ENCODE measurements around the gene HMGXB3.

Gene HMGXB3

GRCh38 chr5:150017226-150018005, 16.9 kb downstream of the HMGXB3 start:
- Histone ChIP-seq H2AFZ (ENCODE audit: low read length) (no peak overlapping the region), H3K4me2 (ENCODE audit: low read depth, low read length) (no peak overlapping the region), H4K20me1 (ENCODE audit: insufficient read depth, low read length) (no peaks in the 10 kb centered on the region), H3K4me3 (ENCODE audit: low read length) (no peak overlapping the region), H3K36me3 (replicated peaks; ENCODE audit: insufficient read depth, low read length) (peaks cover 34% of the 10 kb centered on the region), H3K4me1 (ENCODE audit: low read length) (peaks cover 45% of the 10 kb centered on the region), H3K9me3 (replicated peaks; ENCODE audit: insufficient read depth, low read length) (no peaks in the 10 kb centered on the region), H3K9ac (ENCODE audit: low read length) (no peak overlapping the region), H3K79me2 (ENCODE audit: low read length) (peaks cover 50% of the 10 kb centered on the region), H3F3A (ENCODE audit: insufficient read depth, low read length) (peaks cover 26% of the 10 kb centered on the region), H3K27me3 (replicated peaks; ENCODE audit: insufficient read depth, low read length) (no peaks in the 10 kb centered on the region), H3K9me2 (replicated peaks; ENCODE audit: insufficient read depth, low read length) (no peaks in the 10 kb centered on the region), H3K27ac (ENCODE audit: low read length) (no peak overlapping the region)
- no peak for DNase-seq
- TF ChIP-seq EZH2phosphoT487 (IDR thresholded peaks at IDR 0.05; ENCODE audit: low read length) (no peak), EZH2 (optimal IDR thresholded peaks at IDR 0.05; ENCODE audit: low read depth, low read length) (no peak)
- TF ChIP-seq, protein P1, sequence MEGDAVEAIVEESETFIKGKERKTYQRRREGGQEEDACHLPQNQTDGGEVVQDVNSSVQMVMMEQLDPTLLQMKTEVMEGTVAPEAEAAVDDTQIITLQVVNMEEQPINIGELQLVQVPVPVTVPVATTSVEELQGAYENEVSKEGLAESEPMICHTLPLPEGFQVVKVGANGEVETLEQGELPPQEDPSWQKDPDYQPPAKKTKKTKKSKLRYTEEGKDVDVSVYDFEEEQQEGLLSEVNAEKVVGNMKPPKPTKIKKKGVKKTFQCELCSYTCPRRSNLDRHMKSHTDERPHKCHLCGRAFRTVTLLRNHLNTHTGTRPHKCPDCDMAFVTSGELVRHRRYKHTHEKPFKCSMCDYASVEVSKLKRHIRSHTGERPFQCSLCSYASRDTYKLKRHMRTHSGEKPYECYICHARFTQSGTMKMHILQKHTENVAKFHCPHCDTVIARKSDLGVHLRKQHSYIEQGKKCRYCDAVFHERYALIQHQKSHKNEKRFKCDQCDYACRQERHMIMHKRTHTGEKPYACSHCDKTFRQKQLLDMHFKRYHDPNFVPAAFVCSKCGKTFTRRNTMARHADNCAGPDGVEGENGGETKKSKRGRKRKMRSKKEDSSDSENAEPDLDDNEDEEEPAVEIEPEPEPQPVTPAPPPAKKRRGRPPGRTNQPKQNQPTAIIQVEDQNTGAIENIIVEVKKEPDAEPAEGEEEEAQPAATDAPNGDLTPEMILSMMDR (IDR thresholded peaks at IDR 0.05; ENCODE audit: low read length), result no peak

DNA sequence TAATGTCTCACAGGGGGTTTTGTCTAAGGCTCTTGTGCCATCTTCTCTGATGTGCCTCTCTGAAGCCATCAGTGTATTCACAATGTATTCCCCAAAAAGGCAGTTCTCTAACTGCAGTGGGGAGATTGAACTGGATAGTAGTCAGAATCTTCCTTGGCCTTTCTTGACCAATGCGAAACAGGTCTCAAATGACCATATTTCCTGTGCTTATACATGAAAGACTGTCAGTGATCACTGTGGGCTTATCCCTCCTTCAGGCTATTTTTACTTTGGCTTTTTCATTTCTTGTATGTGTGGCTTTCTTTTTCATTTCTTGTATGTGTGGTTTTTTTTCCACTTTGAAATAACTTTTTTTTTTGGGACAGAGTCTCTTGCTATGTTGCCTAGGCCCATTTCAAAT, 19.7 kb downstream of the HMGXB3 start:
- Histone ChIP-seq H3K9me2 (replicated peaks; ENCODE audit: insufficient read depth, low read length) (no peaks in the 10 kb centered on the region), H3F3A (ENCODE audit: insufficient read depth, low read length) (peaks cover 29% of the 10 kb centered on the region), H3K27me3 (replicated peaks; ENCODE audit: insufficient read depth, low read length) (no peaks in the 10 kb centered on the region), H3K9me3 (replicated peaks; ENCODE audit: insufficient read depth, low read length) (no peaks in the 10 kb centered on the region), H3K4me3 (ENCODE audit: low read length) (no peak overlapping the region), H3K27ac (ENCODE audit: low read length) (peak overlapping the region; percentile 67), H3K36me3 (replicated peaks; ENCODE audit: insufficient read depth, low read length) (peaks cover 17% of the 10 kb centered on the region; the same call in 1 of the 2 replicates), H3K4me1 (ENCODE audit: low read length) (peaks cover 51% of the 10 kb centered on the region), H4K20me1 (ENCODE audit: insufficient read depth, low read length) (no peaks in the 10 kb centered on the region), H3K4me2 (ENCODE audit: low read depth, low read length) (peak overlapping the region; percentile 58; the same call in 1 of the 2 replicates), H3K9ac (ENCODE audit: low read length) (peak overlapping the region; percentile 6; the same call in 1 of the 2 replicates), H3K79me2 (ENCODE audit: low read length) (peaks cover 46% of the 10 kb centered on the region), H2AFZ (ENCODE audit: low read length) (no peak overlapping the region)
- peak; percentile 48 for DNase-seq
- no peak for TF ChIP-seq EZH2phosphoT487 (IDR thresholded peaks at IDR 0.05; ENCODE audit: low read length)
- TF ChIP-seq, protein P1 (IDR thresholded peaks at IDR 0.05; ENCODE audit: low read length), result no peak
- no peak for TF ChIP-seq EZH2 (optimal IDR thresholded peaks at IDR 0.05; ENCODE audit: low read depth, low read length)

DNA sequence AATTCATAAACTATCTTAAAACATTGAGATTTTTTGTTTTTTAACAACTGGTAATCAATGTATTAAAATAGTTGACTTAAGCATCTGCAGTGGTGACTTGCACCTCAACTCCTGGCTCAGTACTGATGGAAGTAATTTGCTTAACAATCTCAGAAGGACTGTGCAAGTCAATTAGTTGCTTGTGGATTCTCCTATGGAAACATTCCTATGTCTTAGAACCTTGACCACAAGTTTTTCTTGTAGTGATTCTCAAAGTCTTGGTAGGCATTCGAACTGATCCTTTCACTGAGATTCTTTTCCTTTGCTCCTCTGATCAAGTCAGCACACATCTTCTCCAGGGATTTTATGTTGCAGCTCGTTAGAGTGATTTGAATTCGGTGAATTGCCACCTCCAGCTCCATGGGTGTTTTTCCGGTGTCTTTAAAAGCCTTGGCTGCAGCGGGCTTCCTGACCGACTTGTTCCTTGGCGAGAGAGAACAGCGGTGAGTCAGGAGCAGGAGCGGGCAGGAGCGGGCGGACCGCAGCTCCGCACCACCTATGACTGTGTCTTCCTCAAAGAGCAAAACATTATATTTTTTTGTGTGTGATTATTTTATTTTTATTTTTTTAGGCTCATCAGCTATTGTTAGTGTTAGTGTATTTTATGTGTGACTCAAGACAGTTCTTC, 21.1 kb downstream of the HMGXB3 start:
- peaks cover 43% of the 10 kb centered on the region for H3K79me2 ChIP-seq (ENCODE audit: low read length)
- no peak overlapping the region for H2AFZ ChIP-seq (ENCODE audit: low read length)
- TF ChIP-seq EZH2phosphoT487 (IDR thresholded peaks at IDR 0.05; ENCODE audit: low read length), result no peak
- TF ChIP-seq, protein P1 (IDR thresholded peaks at IDR 0.05; ENCODE audit: low read length), result no peak
- TF ChIP-seq EZH2 (optimal IDR thresholded peaks at IDR 0.05; ENCODE audit: low read depth, low read length), result no peak
- no peak overlapping the region for H3K4me3 ChIP-seq (ENCODE audit: low read length)
- H3K9me2 ChIP-seq (replicated peaks; ENCODE audit: insufficient read depth, low read length), result no peaks in the 10 kb centered on the region
- peaks cover 51% of the 10 kb centered on the region for H3K4me1 ChIP-seq (ENCODE audit: low read length)
- H3K27me3 ChIP-seq (replicated peaks; ENCODE audit: insufficient read depth, low read length), result no peaks in the 10 kb centered on the region
- no peaks in the 10 kb centered on the region for H3K9me3 ChIP-seq (replicated peaks; ENCODE audit: insufficient read depth, low read length)
- H3K4me2 ChIP-seq (ENCODE audit: low read depth, low read length), result peak overlapping the region; percentile 58; the same call in 1 of the 2 replicates
- DNase-seq, result no peak
- H3K9ac ChIP-seq (ENCODE audit: low read length), result peak overlapping the region; percentile 33; the same call in 1 of the 2 replicates
- peaks cover 16% of the 10 kb centered on the region; the same call in 1 of the 2 replicates for H3K36me3 ChIP-seq (replicated peaks; ENCODE audit: insufficient read depth, low read length)
- H3K27ac ChIP-seq (ENCODE audit: low read length), result peak overlapping the region; percentile 67; the same call in 1 of the 2 replicates
- H4K20me1 ChIP-seq (ENCODE audit: insufficient read depth, low read length), result no peaks in the 10 kb centered on the region
- H3F3A ChIP-seq (ENCODE audit: insufficient read depth, low read length), result peaks cover 29% of the 10 kb centered on the region

All from MM.1S (cell line).